H1 (cell line): ENCODE data around the gene C10orf95. TPM values are rescaled to one million over a fixed set of nuclear protein-coding genes. Genes with fewer than 3 reads are reported as not detected.

ENCODE experiments used
- CTCF ChIA-PET: fragments of 300-600 bp; sonication (Branson Sonifier 250); formaldehyde crosslinking; loops from one replicate; lab custom pipeline; 2021; ENCODE audit not compliant: partially characterized antibody; lab: Charles Lee
- POLR2A ChIA-PET: fragments of 300-600 bp; sonication (Branson Sonifier 250); formaldehyde crosslinking; loops from one replicate; lab custom pipeline; 2021; ENCODE audit warnings: inconsistent platforms; ENCODE audit not compliant: partially characterized antibody; lab: Charles Lee
- DNase-seq, 2 experiments: peaks; one replicate each; pipeline versions ENCODE4 v3.0.0 to v3.0.0-alpha.2; 2010 to 2022; ENCODE audit warnings: low spot score in 2 of 2, low read depth in 1 of 2, mixed read lengths in 1 of 2
- FAIRE-seq: peaks from 2 replicates; lab custom pipeline; 2011; peaks lifted over from hg19 to GRCh38; lab: Jason Lieb, UNC
- H2AFZ ChIP-seq: 2 replicates; pipeline ENCODE4 v1.8.1; 2012; ENCODE audit warnings: low read length, inconsistent platforms
- H2AK5ac ChIP-seq: 2 replicates; pipeline ENCODE4 v1.6.1; 2013; ENCODE audit warnings: low read depth, low read length
- H2BK120ac ChIP-seq: replicated peaks from 2 replicates; pipeline ENCODE3; 2013; ENCODE audit warnings: low read depth, low read length, inconsistent platforms
- H2BK12ac ChIP-seq: 2 replicates; pipeline ENCODE4 v1.6.1; 2013; ENCODE audit warnings: low read depth, low read length
- H2BK15ac ChIP-seq: 2 replicates; pipeline ENCODE4 v1.6.1; 2013; ENCODE audit warnings: low read length
- H2BK20ac ChIP-seq: 2 replicates; pipeline ENCODE4 v1.6.1; 2013; ENCODE audit warnings: low read length
- H2BK5ac ChIP-seq: 2 replicates; pipeline ENCODE4 v1.6.1; 2013; ENCODE audit warnings: low read depth, low read length
- H3K14ac ChIP-seq: 2 replicates; pipeline ENCODE4 v1.6.1; 2013; ENCODE audit warnings: inconsistent platforms; ENCODE audit not compliant: insufficient read length
- H3K18ac ChIP-seq: 2 replicates; pipeline ENCODE4 v1.6.1; 2013; ENCODE audit warnings: low read length; ENCODE audit errors: extremely low read depth
- H3K23ac ChIP-seq: 2 replicates; pipeline ENCODE4 v1.6.1; 2013; ENCODE audit warnings: inconsistent platforms; ENCODE audit not compliant: insufficient read length
- H3K23me2 ChIP-seq: 2 replicates; pipeline ENCODE4 v1.6.1; 2013; ENCODE audit warnings: low read depth, low read length
- H3K27ac ChIP-seq: 2 replicates; pipeline ENCODE4 v1.6.1; 2011; ENCODE audit warnings: low read depth, low read length, inconsistent platforms
- H3K27me3 ChIP-seq, 4 experiments: replicated peaks in 1 of 4; 1 replicate in 1 of 4; 2 replicates in 3 of 4; pipeline versions ENCODE4 v1.6.1 to v1.8.1; 2011 to 2013; ENCODE audit warnings: low read length in 3 of 4, mild to moderate bottlenecking in 3 of 4, inconsistent platforms in 2 of 4, mixed read lengths in 2 of 4, moderate library complexity in 1 of 4; ENCODE audit not compliant: control insufficient read depth in 3 of 4, insufficient read depth in 3 of 4; ENCODE audit errors: extremely low read depth in 1 of 4
- H3K36me3 ChIP-seq, 4 experiments: 2 replicates each; pipeline versions ENCODE4 v1.6.1 to v1.8.1; 2011 to 2013; ENCODE audit warnings: mild to moderate bottlenecking in 4 of 4, low read length in 3 of 4, moderate library complexity in 2 of 4, control low read depth in 1 of 4, inconsistent platforms in 1 of 4; ENCODE audit not compliant: insufficient read depth in 4 of 4, control insufficient read depth in 2 of 4
- H3K4ac ChIP-seq: replicated peaks from 2 replicates; pipeline ENCODE3; 2013; ENCODE audit warnings: low read length, low read depth, mixed read lengths, inconsistent platforms; ENCODE audit not compliant: insufficient read length
- H3K4me1 ChIP-seq, 4 experiments: replicated peaks in 1 of 4; 1 replicate in 1 of 4; 2 replicates in 3 of 4; pipeline versions ENCODE4 v1.6.1 to v1.8.1; 2011 to 2013; ENCODE audit warnings: low read length in 3 of 4, inconsistent platforms in 2 of 4, mixed read lengths in 1 of 4; ENCODE audit not compliant: insufficient read depth in 4 of 4, control insufficient read depth in 3 of 4
- H3K4me2 ChIP-seq, 2 experiments: 2 replicates each; pipeline versions ENCODE4 v1.6.1 to v1.8.1; 2011 to 2013; ENCODE audit warnings: low read depth in 2 of 2, low read length in 2 of 2, control low read depth in 1 of 2, inconsistent platforms in 1 of 2, mild to moderate bottlenecking in 1 of 2; ENCODE audit not compliant: insufficient read depth in 1 of 2
- H3K4me3 ChIP-seq, 4 experiments: fragments of 200-600, 300-600 bp in 1 of 4; sonication (generic), shearing (Covaris generic), sonication (Bioruptor Twin) in 1 of 4; 2 replicates each; pipeline versions ENCODE4 v1.5.1 to v1.8.1; 2011 to 2016; ENCODE audit warnings: low read length in 4 of 4, low read depth in 3 of 4, control low read depth in 2 of 4, inconsistent platforms in 2 of 4, mild to moderate bottlenecking in 2 of 4, mixed read lengths in 1 of 4, moderate library complexity in 1 of 4; ENCODE audit not compliant: insufficient read depth in 2 of 4; ENCODE audit errors: extremely low read depth in 1 of 4
- H3K56ac ChIP-seq: replicated peaks from 2 replicates; pipeline ENCODE3; 2013; ENCODE audit warnings: low read depth, mild to moderate bottlenecking, mixed read lengths, low read length, inconsistent platforms; ENCODE audit not compliant: insufficient read length
- H3K79me1 ChIP-seq: 2 replicates; pipeline ENCODE4 v1.6.1; 2013; ENCODE audit warnings: low read depth, low read length, control low read depth
- H3K79me2 ChIP-seq, 2 experiments: 2 replicates each; pipeline versions ENCODE4 v1.6.1 to v1.8.1; 2012 to 2013; ENCODE audit warnings: low read length in 2 of 2, mild to moderate bottlenecking in 2 of 2, inconsistent platforms in 1 of 2; ENCODE audit not compliant: insufficient read depth in 2 of 2, control insufficient read depth in 1 of 2
- H3K9ac ChIP-seq, 4 experiments: replicated peaks in 1 of 4; 1 replicate in 1 of 4; 2 replicates in 3 of 4; pipeline versions ENCODE4 v1.6.1 to v1.8.1; 2011 to 2013; ENCODE audit warnings: low read depth in 3 of 4, low read length in 3 of 4, control low read depth in 2 of 4, mild to moderate bottlenecking in 2 of 4, moderate library complexity in 2 of 4, inconsistent platforms in 1 of 4; ENCODE audit errors: extremely low read depth in 1 of 4
- H3K9me3 ChIP-seq, 2 experiments: 2 replicates each; pipeline versions ENCODE4 v1.6.1 to v1.8.1; 2012 to 2013; ENCODE audit warnings: mild to moderate bottlenecking in 2 of 2, moderate library complexity in 2 of 2, control low read depth in 1 of 2, inconsistent platforms in 1 of 2, low read depth in 1 of 2, low read length in 1 of 2, mixed read lengths in 1 of 2; ENCODE audit not compliant: insufficient read depth in 2 of 2
- H4K20me1 ChIP-seq, 2 experiments: replicated peaks in 1 of 2; 2 replicates each; pipeline versions ENCODE3 to v1.8.1; 2011 to 2013; ENCODE audit warnings: inconsistent platforms in 2 of 2, low read length in 2 of 2, mild to moderate bottlenecking in 1 of 2; ENCODE audit not compliant: insufficient read depth in 2 of 2, control insufficient read depth in 1 of 2
- H4K5ac ChIP-seq: 2 replicates; pipeline ENCODE4 v1.6.1; 2013; ENCODE audit warnings: low read length, low read depth, mixed read lengths, inconsistent platforms; ENCODE audit not compliant: insufficient read length
- H4K8ac ChIP-seq: 2 replicates; pipeline ENCODE4 v1.8.0; 2013; ENCODE audit warnings: mild to moderate bottlenecking, moderate library complexity, low read length, inconsistent platforms; ENCODE audit not compliant: insufficient read depth; ENCODE audit errors: extremely low read depth
- H4K91ac ChIP-seq: replicated peaks from 2 replicates; pipeline ENCODE3; 2013; ENCODE audit warnings: low read length, mixed read lengths, inconsistent platforms; ENCODE audit not compliant: insufficient read length
- EGR1 ChIP-seq: IDR thresholded peaks from 2 replicates; pipeline ENCODE4 v1.6.1; 2011; ENCODE audit warnings: low read depth, low read length, borderline replicate concordance
- GABPA ChIP-seq: IDR thresholded peaks from 2 replicates; pipeline ENCODE4 v1.6.1; 2011; ENCODE audit warnings: mild to moderate bottlenecking, low read length, moderate library complexity, borderline replicate concordance; ENCODE audit not compliant: insufficient read depth
- TBP ChIP-seq: IDR thresholded peaks from 2 replicates; pipeline ENCODE4 v1.6.1; 2011; ENCODE audit warnings: low read depth, low read length, improper control_type of control experiment
- WGBS, 2 experiments: shearing (Covaris generic) in 1 of 2; methylation state at CpG; one replicate each; pipeline versions ENCODE4 v1.1.6 to v1.1.7; 2013 to 2015; ENCODE audit warnings: low lambda C conversion rate in 2 of 2, mixed read lengths in 2 of 2, inconsistent platforms in 1 of 2, low coverage in 1 of 2, missing lambda C conversion rate in 1 of 2; ENCODE audit not compliant: insufficient replicate concordance in 2 of 2, insufficient coverage in 1 of 2, insufficient read length in 1 of 2; ENCODE audit errors: extremely low coverage in 1 of 2, missing lambda C conversion rate in 1 of 2; 5-methylcytosine and 5-hydroxymethylcytosine counted together
- polyA plus RNA-seq, 7 experiments: library from polyadenylated mRNA; depleted of rRNA in 3 of 7; stranded (reverse) in 5 of 7; unstranded in 2 of 7; fragments of >200 nt in 5 of 7; fragments of 200-250 nt in 2 of 7; gene quantifications; 1 replicate in 5 of 7; 2 replicates in 1 of 7; 4 replicates in 1 of 7; pipeline versions ENCODE4 v1.2.1 to v1.2.3, GENCODE V29; 2011 to 2013; ENCODE audit warnings: missing spikeins in 2 of 7, mixed read lengths in 2 of 7
- total RNA-seq: library from RNA; stranded (reverse); fragmentation: NEBNext Ultra II Directional; extraction: Animal tissue kit (Norgen Biotek cat#: 25700); gene quantifications from 2 replicates; pipeline ENCODE4 v1.2.1, GENCODE V29; 2021

Gene C10orf95
- total and polyA plus RNA-seq, 2 of the 8 experiments (the other 6 are each of a cell fraction or from before 2014, with no cell fraction given) = 0.34 to 0.48 TPM

DNA sequence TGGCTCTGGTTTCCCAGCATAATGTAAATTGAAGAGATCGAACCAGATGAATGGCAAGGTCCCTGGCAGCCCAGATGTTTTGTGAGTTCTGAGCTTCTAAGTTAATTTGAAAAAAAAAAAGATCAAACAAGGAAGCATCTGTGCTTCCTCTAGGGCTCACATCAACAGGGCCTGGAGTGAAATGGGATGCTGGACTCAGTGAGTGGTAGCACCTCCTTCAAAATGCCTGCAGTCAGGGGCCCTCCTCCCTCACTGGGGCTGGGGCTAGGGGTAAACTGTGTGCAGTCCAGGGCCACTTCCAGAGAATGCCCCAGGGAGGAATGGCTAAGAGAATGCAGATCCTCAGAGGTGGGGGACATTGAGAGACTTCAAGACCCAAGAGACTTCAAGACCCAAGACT is 13.0 kb downstream of the C10orf95 start:
- Histone ChIP-seq H3K23ac (no peak overlapping the region), H4K5ac (no peak overlapping the region), H3K79me1 (no peaks in the 10 kb centered on the region), H3K4ac (no peak overlapping the region), H3K4me3 (no peak overlapping the region), H3K4me2 (no peak overlapping the region), H3K79me2 (no peaks in the 10 kb centered on the region), H3K9me3 (no peaks in the 10 kb centered on the region), H4K8ac (no peak overlapping the region), H3K56ac (no peak overlapping the region), H4K20me1 (no peaks in the 10 kb centered on the region), H2BK120ac (no peak overlapping the region), H2BK15ac (no peak overlapping the region), H4K91ac (no peak overlapping the region), H2BK12ac (no peak overlapping the region), H3K27ac (no peak overlapping the region), H3K4me1 (peaks cover 0 to 12% (median 8%) of the 10 kb centered on the region in 4 experiments; a peak in 6 of 7 replicates), H3K27me3 (peaks cover 13 to 32% (median 29%) of the 10 kb centered on the region in 4 experiments), H3K18ac (no peak overlapping the region), H2AK5ac (no peak overlapping the region), H3K36me3 (no peaks in the 10 kb centered on the region), H3K23me2 (no peaks in the 10 kb centered on the region), H2BK5ac (no peak overlapping the region), H3K14ac (no peak overlapping the region), H2AFZ (no peak overlapping the region), H2BK20ac (no peak overlapping the region), H3K9ac (no peak overlapping the region)
- DNase-seq (no peak), FAIRE-seq (no peak)
- TF ChIP-seq GABPA (no peak), TBP (no peak), EGR1 (no peak)
- ChIA-PET POLR2A (interaction anchor here (0.7 to 9.0 kb wide), 2 partner anchors 13 to 17 kb away, joined by 3 to 75 read pairs; partner anchors contain the start of gene C10orf95), CTCF (interaction anchor here (0.7 to 3.1 kb wide), 4 partner anchors 14 to 612 kb away, joined by 3 to 9 read pairs (median 4); no protein-coding TSS in a partner anchor)
- WGBS, 2 experiments = 69% methylated on average over 1 of the region's 1 CpG; no CpG with 5 or more reads in 1 of the 2 experiments
